ENCODE measurements around the gene IL27RA. TPM values are rescaled to one million over a fixed set of nuclear protein-coding genes. Genes with fewer than 3 reads are reported as not detected.

Gene IL27RA
- total RNA-seq, 1 donor from 2014 or later = not detected

DNA sequence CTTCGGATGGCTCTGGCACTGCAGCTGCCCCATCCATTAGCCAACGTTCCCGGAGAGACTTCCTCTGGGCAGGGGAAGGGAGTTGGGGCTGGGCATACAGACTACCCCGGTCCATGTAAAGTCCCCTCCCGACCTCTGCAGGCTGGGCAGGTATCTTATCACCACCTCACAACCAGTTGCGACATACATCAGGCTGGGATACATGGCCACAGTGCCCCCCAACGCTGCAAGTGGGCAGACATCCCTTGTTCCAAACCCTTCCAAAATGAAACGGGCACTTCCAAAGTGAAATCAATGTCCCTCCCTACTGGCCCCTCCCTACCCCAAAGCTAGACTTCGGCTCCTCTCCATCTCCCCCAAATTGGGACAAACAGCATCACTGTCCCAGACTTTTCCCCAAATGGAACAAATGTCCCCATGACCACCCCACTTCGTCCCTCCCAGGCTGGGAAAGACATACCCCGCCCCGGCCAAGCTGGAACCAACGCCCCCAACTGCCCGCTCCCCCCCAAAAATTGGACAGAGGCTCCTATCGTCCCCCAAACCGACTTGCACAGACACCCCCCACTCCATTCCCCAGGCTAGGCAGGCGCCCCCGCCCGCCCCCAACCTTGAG is 25.3 kb downstream of the IL27RA start:
- TF ChIP-seq, protein P1, sequence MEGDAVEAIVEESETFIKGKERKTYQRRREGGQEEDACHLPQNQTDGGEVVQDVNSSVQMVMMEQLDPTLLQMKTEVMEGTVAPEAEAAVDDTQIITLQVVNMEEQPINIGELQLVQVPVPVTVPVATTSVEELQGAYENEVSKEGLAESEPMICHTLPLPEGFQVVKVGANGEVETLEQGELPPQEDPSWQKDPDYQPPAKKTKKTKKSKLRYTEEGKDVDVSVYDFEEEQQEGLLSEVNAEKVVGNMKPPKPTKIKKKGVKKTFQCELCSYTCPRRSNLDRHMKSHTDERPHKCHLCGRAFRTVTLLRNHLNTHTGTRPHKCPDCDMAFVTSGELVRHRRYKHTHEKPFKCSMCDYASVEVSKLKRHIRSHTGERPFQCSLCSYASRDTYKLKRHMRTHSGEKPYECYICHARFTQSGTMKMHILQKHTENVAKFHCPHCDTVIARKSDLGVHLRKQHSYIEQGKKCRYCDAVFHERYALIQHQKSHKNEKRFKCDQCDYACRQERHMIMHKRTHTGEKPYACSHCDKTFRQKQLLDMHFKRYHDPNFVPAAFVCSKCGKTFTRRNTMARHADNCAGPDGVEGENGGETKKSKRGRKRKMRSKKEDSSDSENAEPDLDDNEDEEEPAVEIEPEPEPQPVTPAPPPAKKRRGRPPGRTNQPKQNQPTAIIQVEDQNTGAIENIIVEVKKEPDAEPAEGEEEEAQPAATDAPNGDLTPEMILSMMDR (IDR thresholded peaks at IDR 0.05; ENCODE audit: partially characterized antibody, unreplicated experiment) = no peak
- Mint-ChIP-seq H3K9me3 (ENCODE audit: unreplicated experiment) (peaks cover 5% of the 10 kb centered on the region), H3K36me3 (ENCODE audit: unreplicated experiment) (no peaks in the 10 kb centered on the region), H3K4me3 (ENCODE audit: unreplicated experiment) (peak overlapping the region; percentile 76), H3K4me1 (ENCODE audit: low read depth, unreplicated experiment) (peaks cover 3% of the 10 kb centered on the region), H3K27ac (ENCODE audit: unreplicated experiment) (no peak overlapping the region), H3K27me3 (ENCODE audit: unreplicated experiment) (peaks cover 21% of the 10 kb centered on the region)
- no peak for DNase-seq

DNA sequence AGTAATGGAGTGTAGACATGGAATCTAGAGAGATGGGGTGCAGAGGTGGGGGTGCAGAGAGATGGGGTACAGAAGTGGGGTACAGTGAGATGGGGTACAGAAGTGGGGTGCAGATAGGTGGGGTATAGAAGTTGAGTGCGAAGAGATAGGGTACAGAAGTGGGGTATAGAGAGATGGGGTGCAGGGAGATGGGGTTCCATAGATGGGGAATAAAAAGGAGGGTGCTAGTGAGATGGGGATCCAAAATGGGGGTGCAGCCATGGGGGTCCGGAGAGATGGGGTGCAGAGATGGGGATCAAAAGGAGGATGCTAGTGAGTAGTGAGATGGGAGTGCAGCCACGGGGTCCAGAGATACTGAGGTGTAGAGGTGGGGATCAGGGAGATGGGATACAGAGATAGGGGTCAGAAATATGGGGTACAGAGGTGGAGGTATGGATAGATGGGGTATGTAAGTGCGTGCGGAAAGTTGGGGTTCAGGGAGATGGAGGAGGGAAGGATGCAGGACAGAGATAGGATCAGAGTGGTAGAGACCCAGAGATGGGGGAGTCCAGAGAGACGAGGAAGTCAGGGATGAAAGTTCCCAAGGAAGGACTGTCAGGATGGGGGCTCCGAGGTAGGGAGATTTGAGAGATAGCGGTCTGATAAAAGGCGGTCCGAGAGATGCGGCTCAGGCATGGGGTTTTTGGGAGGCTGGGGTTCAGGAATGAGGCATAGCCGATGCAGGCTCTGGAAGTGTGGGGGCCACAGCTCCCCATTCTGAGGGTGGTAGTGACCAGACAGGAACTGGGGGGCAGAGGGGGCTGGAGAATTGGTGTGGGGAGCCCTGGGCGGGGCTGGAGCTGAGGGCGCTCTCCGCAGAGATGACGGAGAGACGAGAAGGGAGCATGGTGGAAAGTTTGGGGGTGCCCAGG is 26.9 kb downstream of the IL27RA start:
- H3K4me1 Mint-ChIP-seq (ENCODE audit: low read depth, unreplicated experiment) = peaks cover 3% of the 10 kb centered on the region
- no peak for DNase-seq
- H3K27me3 Mint-ChIP-seq (ENCODE audit: unreplicated experiment) = peaks cover 21% of the 10 kb centered on the region
- TF ChIP-seq, protein P1 (IDR thresholded peaks at IDR 0.05; ENCODE audit: partially characterized antibody, unreplicated experiment) = no peak
- peak overlapping the region; percentile 33 for H3K27ac Mint-ChIP-seq (ENCODE audit: unreplicated experiment)
- H3K9me3 Mint-ChIP-seq (ENCODE audit: unreplicated experiment) = peaks cover 5% of the 10 kb centered on the region
- H3K4me3 Mint-ChIP-seq (ENCODE audit: unreplicated experiment) = peak overlapping the region; percentile 75
- no peaks in the 10 kb centered on the region for H3K36me3 Mint-ChIP-seq (ENCODE audit: unreplicated experiment)

DNA sequence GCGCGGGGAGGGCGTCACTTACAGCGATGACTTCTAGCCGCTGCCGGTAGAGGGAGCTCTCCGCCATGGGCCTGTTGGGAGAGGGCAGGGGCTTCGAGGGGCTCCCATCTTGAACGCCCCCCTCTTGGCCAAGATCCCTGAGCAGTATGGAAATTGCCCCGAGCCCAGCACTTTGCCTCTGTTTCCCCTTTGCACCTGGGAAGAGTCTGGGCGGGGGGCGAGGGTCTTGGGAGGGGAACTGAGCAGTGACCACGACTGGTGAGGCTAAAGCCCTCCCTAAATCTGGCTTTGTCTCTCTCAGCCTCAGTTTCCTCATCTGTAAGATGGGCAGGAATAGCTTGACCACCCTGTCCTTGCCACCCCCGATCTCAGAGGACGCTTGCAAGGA is 27.5 kb downstream of the IL27RA start:
- H3K27ac Mint-ChIP-seq (ENCODE audit: unreplicated experiment) = no peak overlapping the region
- H3K4me1 Mint-ChIP-seq (ENCODE audit: low read depth, unreplicated experiment) = peaks cover 3% of the 10 kb centered on the region
- TF ChIP-seq, protein P1 (IDR thresholded peaks at IDR 0.05; ENCODE audit: partially characterized antibody, unreplicated experiment) = peak; percentile 71
- peaks cover 3% of the 10 kb centered on the region for H3K9me3 Mint-ChIP-seq (ENCODE audit: unreplicated experiment)
- H3K4me3 Mint-ChIP-seq (ENCODE audit: unreplicated experiment) = peak overlapping the region; percentile 75
- peaks cover 17% of the 10 kb centered on the region for H3K27me3 Mint-ChIP-seq (ENCODE audit: unreplicated experiment)
- peak; percentile 48 for DNase-seq
- no peaks in the 10 kb centered on the region for H3K36me3 Mint-ChIP-seq (ENCODE audit: unreplicated experiment)

DNA sequence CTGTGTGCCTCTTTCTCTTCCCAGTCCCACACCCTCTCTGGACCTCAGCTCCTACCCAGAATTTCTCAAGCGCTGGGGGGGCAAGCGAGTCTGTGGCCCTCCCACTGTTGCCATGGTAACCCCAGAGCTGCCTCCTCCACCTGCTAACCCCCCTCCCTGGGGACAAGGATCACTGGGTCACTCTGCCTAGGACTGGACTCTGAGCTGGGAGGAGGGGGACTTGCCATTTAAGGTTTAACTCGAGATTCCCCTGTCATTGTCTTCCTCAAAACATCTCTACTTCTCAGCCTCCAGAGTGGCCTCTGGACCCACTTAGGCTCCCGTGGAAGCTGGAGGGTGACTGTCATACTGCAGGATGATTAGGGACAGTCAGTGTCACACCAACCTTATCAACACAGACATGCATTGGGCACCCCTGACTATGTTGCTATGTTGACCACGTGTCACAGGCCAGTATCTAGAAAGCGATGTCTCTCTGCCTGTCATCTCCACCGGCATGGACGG is 28.1 kb downstream of the IL27RA start:
- Mint-ChIP-seq H3K4me3 (ENCODE audit: unreplicated experiment) (peak overlapping the region; percentile 42), H3K27me3 (ENCODE audit: unreplicated experiment) (peaks cover 16% of the 10 kb centered on the region), H3K36me3 (ENCODE audit: unreplicated experiment) (no peaks in the 10 kb centered on the region), H3K9me3 (ENCODE audit: unreplicated experiment) (peaks cover 2% of the 10 kb centered on the region), H3K27ac (ENCODE audit: unreplicated experiment) (no peak overlapping the region), H3K4me1 (ENCODE audit: low read depth, unreplicated experiment) (peaks cover 3% of the 10 kb centered on the region)
- TF ChIP-seq, protein P1 (IDR thresholded peaks at IDR 0.05; ENCODE audit: partially characterized antibody, unreplicated experiment) = no peak
- no peak for DNase-seq
